ENCODE data around the gene NUDT4. TPM values are rescaled to one million over a fixed set of nuclear protein-coding genes. Genes with fewer than 3 reads are reported as not detected.

The NUDT4 gene
- polyA plus RNA-seq, 1 donor (not counting 4 experiments of a cell fraction or from before 2014, with no cell fraction given) = 33.2 TPM

GRCh38 chr12:93351726-93352125, 26.0 kb upstream of the NUDT4 start:
- Histone ChIP-seq H3K4me3 (ENCODE audit: control insufficient read depth in 2 of 3, extremely low read depth in 1 of 3, insufficient read depth in 2 of 3, low read depth in 1 of 3, low read length in 3 of 3) (no peak overlapping the region), H3K27me3 (ENCODE audit: control insufficient read depth, extremely low read depth, insufficient read depth, low read length) (no peaks in the 10 kb centered on the region), H3K9ac (ENCODE audit: control insufficient read depth, extremely low read depth, insufficient read depth, low read length) (no peak overlapping the region), H2AFZ (ENCODE audit: control insufficient read depth, low read length) (no peak overlapping the region), H3K36me3 (ENCODE audit: control insufficient read depth in 2 of 2, extremely low read depth in 1 of 2, insufficient read depth in 2 of 2, low read length in 2 of 2) (no peaks in the 10 kb centered on the region), H3K79me2 (ENCODE audit: control insufficient read depth, insufficient read depth, low read length) (no peaks in the 10 kb centered on the region), H3K27ac (ENCODE audit: control insufficient read depth, insufficient read depth, low read length) (no peak overlapping the region), H3K9me3 (ENCODE audit: control insufficient read depth, low read depth, low read length) (no peaks in the 10 kb centered on the region), H3K9me1 (ENCODE audit: control insufficient read depth, extremely low read depth, insufficient read depth, low read length) (no peaks in the 10 kb centered on the region), H4K20me1 (ENCODE audit: control insufficient read depth, extremely low read depth, insufficient read depth, low read length) (no peaks in the 10 kb centered on the region), H3K4me1 (ENCODE audit: control insufficient read depth, extremely low read depth, insufficient read depth, low read length) (no peaks in the 10 kb centered on the region), H3K4me2 (ENCODE audit: control insufficient read depth, extremely low read depth, insufficient read depth, low read depth, low read length) (no peak overlapping the region)
- no peak for DNase-seq (ENCODE audit: low read depth, low spot score)
- no peak for FAIRE-seq
- dilution Hi-C loops (cut with MboI; ENCODE audit: extremely low pct_ligation_motif_present, low sequenced_read_pairs) = no loop called here
- TF ChIP-seq, protein P1, sequence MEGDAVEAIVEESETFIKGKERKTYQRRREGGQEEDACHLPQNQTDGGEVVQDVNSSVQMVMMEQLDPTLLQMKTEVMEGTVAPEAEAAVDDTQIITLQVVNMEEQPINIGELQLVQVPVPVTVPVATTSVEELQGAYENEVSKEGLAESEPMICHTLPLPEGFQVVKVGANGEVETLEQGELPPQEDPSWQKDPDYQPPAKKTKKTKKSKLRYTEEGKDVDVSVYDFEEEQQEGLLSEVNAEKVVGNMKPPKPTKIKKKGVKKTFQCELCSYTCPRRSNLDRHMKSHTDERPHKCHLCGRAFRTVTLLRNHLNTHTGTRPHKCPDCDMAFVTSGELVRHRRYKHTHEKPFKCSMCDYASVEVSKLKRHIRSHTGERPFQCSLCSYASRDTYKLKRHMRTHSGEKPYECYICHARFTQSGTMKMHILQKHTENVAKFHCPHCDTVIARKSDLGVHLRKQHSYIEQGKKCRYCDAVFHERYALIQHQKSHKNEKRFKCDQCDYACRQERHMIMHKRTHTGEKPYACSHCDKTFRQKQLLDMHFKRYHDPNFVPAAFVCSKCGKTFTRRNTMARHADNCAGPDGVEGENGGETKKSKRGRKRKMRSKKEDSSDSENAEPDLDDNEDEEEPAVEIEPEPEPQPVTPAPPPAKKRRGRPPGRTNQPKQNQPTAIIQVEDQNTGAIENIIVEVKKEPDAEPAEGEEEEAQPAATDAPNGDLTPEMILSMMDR (optimal IDR thresholded peaks at IDR 0.05 in 1 of 3, IDR thresholded peaks at IDR 0.05 in 1 of 3, conservative IDR thresholded peaks at IDR 0.05 in 1 of 3; ENCODE audit: extremely low read depth in 1 of 3, insufficient read depth in 2 of 3, low read length in 3 of 3) = no peak
- no peak for TF ChIP-seq EZH2 (IDR thresholded peaks at IDR 0.05; ENCODE audit: low read length)

- no peaks in the 10 kb centered on the region for H4K20me1 ChIP-seq (ENCODE audit: control insufficient read depth, extremely low read depth, insufficient read depth, low read length)
- H3K79me2 ChIP-seq (ENCODE audit: control insufficient read depth, insufficient read depth, low read length) = no peaks in the 10 kb centered on the region
- H3K27me3 ChIP-seq (ENCODE audit: control insufficient read depth, extremely low read depth, insufficient read depth, low read length) = no peaks in the 10 kb centered on the region
- no peak overlapping the region for H3K4me3 ChIP-seq (ENCODE audit: control insufficient read depth in 2 of 3, extremely low read depth in 1 of 3, insufficient read depth in 2 of 3, low read depth in 1 of 3, low read length in 3 of 3)
- no peak overlapping the region for H3K4me2 ChIP-seq (ENCODE audit: control insufficient read depth, extremely low read depth, insufficient read depth, low read depth, low read length)
- FAIRE-seq (no peak), DNase-seq (ENCODE audit: low read depth, low spot score) (no peak)
- no peak overlapping the region for H3K27ac ChIP-seq (ENCODE audit: control insufficient read depth, insufficient read depth, low read length)
- no peaks in the 10 kb centered on the region for H3K9me1 ChIP-seq (ENCODE audit: control insufficient read depth, extremely low read depth, insufficient read depth, low read length)
- H3K9me3 ChIP-seq (ENCODE audit: control insufficient read depth, low read depth, low read length) = no peaks in the 10 kb centered on the region
- no peak overlapping the region for H2AFZ ChIP-seq (ENCODE audit: control insufficient read depth, low read length)
- H3K36me3 ChIP-seq (ENCODE audit: control insufficient read depth in 2 of 2, extremely low read depth in 1 of 2, insufficient read depth in 2 of 2, low read length in 2 of 2) = no peaks in the 10 kb centered on the region
- no peak for TF ChIP-seq EZH2 (IDR thresholded peaks at IDR 0.05; ENCODE audit: low read length)
- TF ChIP-seq, protein P1 (optimal IDR thresholded peaks at IDR 0.05 in 1 of 3, IDR thresholded peaks at IDR 0.05 in 1 of 3, conservative IDR thresholded peaks at IDR 0.05 in 1 of 3; ENCODE audit: extremely low read depth in 1 of 3, insufficient read depth in 2 of 3, low read length in 3 of 3) = no peak
- H3K9ac ChIP-seq (ENCODE audit: control insufficient read depth, extremely low read depth, insufficient read depth, low read length) = no peak overlapping the region
- dilution Hi-C loops (cut with MboI; ENCODE audit: extremely low pct_ligation_motif_present, low sequenced_read_pairs) = no loop called here
- no peaks in the 10 kb centered on the region for H3K4me1 ChIP-seq (ENCODE audit: control insufficient read depth, extremely low read depth, insufficient read depth, low read length)
Observed at GRCh38 chr12:93352321-93352720, 25.4 kb upstream of the NUDT4 start.

All from keratinocyte (primary cell).